A549 treated with AZD9567 at 1 μM for 4 hours (cell line): Measurements from ENCODE around the gene CHAF1B. TPM values are rescaled to one million over a fixed set of nuclear protein-coding genes. Genes with fewer than 3 reads are reported as not detected.

Experiments
- total RNA-seq: library from RNA; stranded (reverse); fragments of 200-300 nt; extraction: Qiagen RNA extraction; gene quantifications from 5 replicates; pipeline ENCODE4 v1.2.3, GENCODE V29; 2022; ENCODE audit not compliant: insufficient read depth

The CHAF1B gene
- 11.0 to 12.5 TPM (median 11.6 TPM) in 5 replicates for total RNA-seq

GRCh38 chr21:36385233-36386030 lies at the start of gene CHAF1B:
CHAF1B (plus strand) TSS chr21:36385392; CDS start chr21:36386137, 745 bp downstream.

Other genes starting within 250 kb of the CHAF1B start
- gene DOP1B, start 228.6 kb upstream of the CHAF1B start, total RNA-seq: 2.4 to 6.3 TPM (median 4.6 TPM) in 5 replicates
- gene MORC3, start 65.2 kb upstream of the CHAF1B start, total RNA-seq: 6.1 to 10.9 TPM (median 7.8 TPM) in 5 replicates
- 0.06 TPM in 1 of 5 replicates, not detected in the others for gene CLDN14, start 94.7 kb downstream of the CHAF1B start, total RNA-seq